NCI-H524 treated with DMSO at 0.1 percent for 48 hours (cell line): Measurements from ENCODE around the gene GNAO1.

Experiments
- DNase-seq: peaks from one replicate; lab custom pipeline; 2025; lab: John Stamatoyannopoulos, UW

The GNAO1 gene

GRCh38 chr16:56191156-56191815 is at the start of gene GNAO1:
GNAO1 (plus strand) TSS chr16:56191489; CDS start chr16:56192236, 747 bp downstream.
- peak; percentile 25 for DNase-seq

- no peak for DNase-seq
Observed at GRCh38 chr16:56143666-56144065, 47.6 kb upstream of the GNAO1 start.

DNA sequence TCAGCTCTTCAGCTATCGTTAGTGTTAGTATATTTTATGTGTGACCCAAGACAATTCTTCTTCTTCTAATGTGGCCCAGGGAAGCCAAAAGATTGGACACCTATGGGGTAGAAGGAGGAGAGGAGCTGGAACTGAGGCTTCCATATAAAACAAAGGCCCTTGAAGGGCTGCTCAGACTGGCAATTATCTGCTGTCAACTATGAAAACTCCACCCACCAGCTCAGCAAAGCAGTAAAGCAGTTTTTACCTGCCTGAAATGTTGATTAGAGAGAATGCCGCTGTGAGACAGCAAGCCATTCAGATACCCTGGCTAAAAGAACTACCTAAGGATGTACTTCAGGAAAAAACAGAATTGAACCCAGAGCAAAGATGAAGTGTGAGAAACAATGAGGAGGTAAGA is 45.9 kb upstream of the GNAO1 start:
- DNase-seq = no peak

- DNase-seq = no peak
Observed at GRCh38 chr16:56151621-56152020, 39.7 kb upstream of the GNAO1 start.

DNA sequence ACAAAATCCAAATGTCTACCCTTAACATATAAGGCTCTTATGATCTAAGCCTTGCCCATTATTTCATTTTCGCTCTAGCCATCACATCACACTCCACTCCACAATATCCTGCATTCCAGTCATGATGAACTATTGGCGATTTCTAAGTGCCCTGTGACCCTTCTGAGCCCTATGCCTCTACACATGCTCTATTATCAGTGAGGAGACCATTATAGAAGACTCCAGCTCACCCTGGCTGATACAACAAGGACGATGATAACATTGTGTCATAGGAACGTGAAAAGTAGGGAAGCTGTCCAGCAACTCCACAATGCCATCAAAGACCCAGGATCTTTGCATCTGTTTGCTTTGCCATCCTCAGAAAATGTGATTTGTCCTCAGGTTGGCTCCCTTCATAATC is 29.6 kb upstream of the GNAO1 start:
- no peak for DNase-seq

- DNase-seq = no peak
Observed at GRCh38 chr16:56163089-56163488, 28.2 kb upstream of the GNAO1 start.

- no peak for DNase-seq
Observed at GRCh38 chr16:56163938-56164337, 27.4 kb upstream of the GNAO1 start.

- DNase-seq = no peak
Observed at GRCh38 chr16:56164636-56165035, 26.7 kb upstream of the GNAO1 start.

- DNase-seq = no peak
Observed at GRCh38 chr16:56174411-56174810, 16.9 kb upstream of the GNAO1 start.

- DNase-seq = no peak
Observed at GRCh38 chr16:56181401-56181800, 9.9 kb upstream of the GNAO1 start.

GRCh38 chr16:56183266-56183665 is 8.0 kb upstream of the GNAO1 start:
- DNase-seq = no peak

DNA sequence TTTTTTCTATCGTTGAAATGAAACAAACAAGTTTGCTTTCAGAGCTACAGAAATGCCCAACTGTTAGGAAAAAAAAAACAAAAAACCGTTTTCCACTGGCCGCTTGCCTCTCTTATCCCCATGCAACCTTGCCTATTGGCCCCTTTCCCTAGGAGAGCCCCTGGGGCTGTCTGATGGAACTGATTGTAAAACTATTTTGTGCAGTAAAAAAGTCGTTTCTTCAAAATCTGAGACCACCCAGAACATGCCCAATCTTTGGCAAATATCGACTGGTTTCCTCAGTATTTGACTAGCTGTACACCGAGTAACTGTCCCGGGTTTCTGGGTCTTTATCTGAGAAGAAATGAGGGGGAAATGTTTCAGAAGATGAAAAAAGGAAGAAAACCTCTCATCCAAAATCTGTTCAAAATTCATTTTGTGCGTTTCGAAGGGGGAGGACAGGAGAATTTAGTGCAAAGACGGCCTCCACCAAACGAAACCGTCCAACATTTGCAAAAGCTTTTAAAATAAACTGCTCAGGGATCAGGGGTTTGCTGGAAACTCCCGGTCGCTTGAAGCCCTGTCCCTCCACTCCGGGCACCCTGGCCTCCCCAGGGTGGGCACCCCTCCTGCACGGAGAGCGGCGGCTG is 1.1 kb upstream of the GNAO1 start:
- no peak for DNase-seq

DNA sequence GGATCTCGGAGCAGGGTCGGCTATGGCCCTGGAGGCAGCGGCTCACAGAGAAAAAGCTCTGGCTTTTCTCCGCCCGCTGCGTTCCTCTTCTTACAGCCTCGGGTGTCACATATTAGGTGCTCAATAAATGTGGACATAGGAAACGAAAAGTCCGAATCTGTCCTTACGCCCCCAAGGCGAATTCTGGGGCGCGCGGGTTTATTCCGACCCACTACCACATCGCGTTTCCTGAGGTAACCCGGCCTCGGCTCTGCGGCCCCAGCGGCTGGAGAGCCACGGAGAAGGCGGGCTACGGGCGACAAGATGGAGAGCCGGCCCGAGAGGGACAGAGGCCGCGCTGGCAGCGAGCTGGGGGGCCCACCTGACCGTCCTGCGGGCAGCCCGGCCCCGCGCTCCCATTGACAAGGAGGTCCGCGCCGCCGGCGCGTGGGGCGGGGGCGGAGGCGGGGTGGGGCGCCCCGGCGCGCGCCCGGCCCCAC is 573 bp upstream of the GNAO1 start:
- DNase-seq = no peak

GRCh38 chr16:56191835-56192634 is 746 bp downstream of the GNAO1 start:
- DNase-seq = no peak

- DNase-seq = no peak
Observed at GRCh38 chr16:56192635-56192945, 1.3 kb downstream of the GNAO1 start.

- no peak for DNase-seq
Observed at GRCh38 chr16:56192986-56193945, 2.0 kb downstream of the GNAO1 start.

DNA sequence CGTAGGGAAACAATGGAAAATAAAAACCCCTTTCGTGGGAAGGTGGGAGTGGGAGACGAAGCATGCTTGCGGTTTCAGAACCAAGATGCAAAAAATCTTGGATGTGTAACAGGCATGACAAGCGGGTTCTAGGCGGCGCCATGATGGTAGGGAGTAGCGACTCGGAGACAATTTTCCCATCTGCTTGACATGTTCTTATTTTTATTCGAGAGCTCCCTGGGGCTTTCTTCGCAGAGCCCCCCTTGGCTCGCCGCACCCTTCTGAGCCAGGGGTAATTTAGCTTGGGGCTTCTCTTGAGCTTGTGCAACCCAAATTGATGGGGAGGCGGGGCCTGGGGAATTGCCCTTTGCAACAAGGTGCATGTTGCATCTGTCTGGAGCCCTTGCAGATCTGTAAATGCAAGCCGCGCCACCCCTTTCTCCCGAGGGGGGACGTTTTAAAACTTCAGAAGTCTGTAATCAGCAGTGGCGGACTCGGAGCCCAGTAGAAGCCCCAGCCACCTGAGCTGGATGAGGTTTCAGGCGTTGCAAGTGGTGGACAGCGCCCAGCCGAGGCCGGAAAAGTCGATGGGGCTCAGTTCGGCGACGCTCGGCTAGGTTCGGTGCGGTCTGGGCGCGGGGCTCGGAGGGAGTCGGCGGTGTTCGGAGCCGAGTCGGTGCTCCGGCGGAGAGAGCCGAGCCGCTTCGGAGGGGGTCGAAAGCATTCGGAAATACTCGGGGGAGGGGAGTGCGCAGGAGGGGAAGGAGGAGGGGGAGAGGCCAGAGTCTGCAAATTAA is 2.9 kb downstream of the GNAO1 start:
- DNase-seq = peak; percentile 48

GRCh38 chr16:56195151-56195550 is 3.9 kb downstream of the GNAO1 start:
- no peak for DNase-seq

GRCh38 chr16:56196381-56196780 is 5.1 kb downstream of the GNAO1 start:
- no peak for DNase-seq

DNA sequence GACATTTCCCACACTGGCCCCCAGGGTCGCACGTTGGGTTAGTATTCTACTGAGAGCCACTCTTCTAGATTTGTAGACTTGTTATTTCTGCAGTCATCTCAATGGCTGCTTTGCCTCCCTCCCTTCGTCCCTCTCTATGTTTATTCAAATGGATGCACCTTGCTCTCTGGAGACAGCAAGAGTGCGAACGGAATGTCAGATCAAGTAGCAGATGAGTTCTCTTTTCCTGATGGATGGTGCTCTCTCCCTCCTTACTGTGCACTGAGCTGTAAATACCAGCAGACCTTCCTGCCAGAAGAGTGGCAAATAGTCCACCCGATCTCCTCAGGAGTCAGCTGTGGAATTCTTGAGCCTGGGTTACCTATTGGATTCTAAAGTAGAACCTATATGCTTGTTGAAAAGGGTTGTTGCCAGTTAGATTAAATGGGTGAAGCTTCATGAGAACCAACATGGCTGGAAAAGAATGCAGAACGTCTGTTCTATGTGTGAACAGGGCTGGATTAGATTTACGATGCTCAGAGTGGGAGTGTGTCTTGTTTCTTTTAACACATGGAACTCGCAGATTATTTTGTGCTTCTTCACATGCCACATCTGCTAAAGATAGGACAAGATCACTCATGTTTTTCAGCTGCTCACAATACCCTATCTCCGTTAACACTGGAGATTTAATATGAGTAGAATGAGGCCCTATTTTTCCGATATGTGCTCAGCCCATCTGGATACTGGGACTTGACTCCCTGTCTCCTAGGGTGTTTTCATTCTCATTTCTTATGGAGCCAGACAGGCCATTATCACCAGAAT is 6.1 kb downstream of the GNAO1 start:
- no peak for DNase-seq
